Measurements from ENCODE around the gene ENTPD7.
"Not testable (repeated sequence)": the region's sequence is repeated elsewhere in the genome, so short reads cannot be mapped to it uniquely, and the experiment has no call there.

The ENTPD7 gene

GRCh38 chr10:99685597-99685967, 26.3 kb downstream of the ENTPD7 start:
- DNase-seq (ENCODE audit: low read depth in 2 of 2), result no peak

GRCh38 chr10:99689461-99689860, 30.2 kb downstream of the ENTPD7 start:
- DNase-seq (ENCODE audit: low read depth in 2 of 2), result no peak

GRCh38 chr10:99693933-99694583, 34.7 kb downstream of the ENTPD7 start:
- no peak for DNase-seq (ENCODE audit: low read depth in 2 of 2)

GRCh38 chr10:99695761-99696160, 36.5 kb downstream of the ENTPD7 start:
- no peak for DNase-seq (ENCODE audit: low read depth in 2 of 2)

GRCh38 chr10:99698504-99699080, 39.3 kb downstream of the ENTPD7 start:
- DNase-seq (ENCODE audit: low read depth in 2 of 2), result no peak

GRCh38 chr10:99700649-99701048, 41.3 kb downstream of the ENTPD7 start:
- DNase-seq (ENCODE audit: low read depth in 2 of 2), result no peak

- DNase-seq (ENCODE audit: low read depth in 2 of 2), result no peak
These were observed 49.2 kb downstream of the ENTPD7 start for GRCh38 chr10:99708428-99709012.

- DNase-seq (ENCODE audit: low read depth in 2 of 2), result no peak
These were observed 50.3 kb downstream of the ENTPD7 start for GRCh38 chr10:99709480-99710229.

GRCh38 chr10:99711129-99711719, 51.9 kb downstream of the ENTPD7 start:
- no peak for DNase-seq (ENCODE audit: low read depth in 2 of 2)

- DNase-seq (ENCODE audit: low read depth in 2 of 2), result no peak
These were observed 55.1 kb downstream of the ENTPD7 start for GRCh38 chr10:99714446-99714845.

- no peak for DNase-seq (ENCODE audit: low read depth in 2 of 2)
These were observed 61.1 kb downstream of the ENTPD7 start for GRCh38 chr10:99720387-99720786.

- no peak for DNase-seq (ENCODE audit: low read depth in 2 of 2)
These were observed 70.7 kb downstream of the ENTPD7 start for GRCh38 chr10:99730026-99730425.

GRCh38 chr10:99731306-99732032, 72.2 kb downstream of the ENTPD7 start:
- DNase-seq (ENCODE audit: low read depth in 2 of 2), result no peak

GRCh38 chr10:99732033-99732842, 72.9 kb downstream of the ENTPD7 start, which contains the start of the genes COX15 and CUTC:
Gene COX15 (minus strand): TSS chr10:99732127. CDS start chr10:99732049, 78 bp downstream.
Gene CUTC (plus strand): TSS chr10:99732234. CDS start chr10:99732349, 115 bp downstream.
- peak; percentile 91 to 92 for DNase-seq (ENCODE audit: low read depth in 2 of 2)

GRCh38 chr10:99733366-99733765, 74.1 kb downstream of the ENTPD7 start:
- DNase-seq (ENCODE audit: low read depth in 2 of 2), result no peak

- DNase-seq (ENCODE audit: low read depth in 2 of 2), result not testable (repeated sequence)
These were observed 74.8 kb downstream of the ENTPD7 start for GRCh38 chr10:99734111-99734510.

GRCh38 chr10:99740260-99740659, 81.0 kb downstream of the ENTPD7 start:
- no peak for DNase-seq (ENCODE audit: low read depth in 2 of 2)

GRCh38 chr10:99740933-99741559, 81.7 kb downstream of the ENTPD7 start:
- DNase-seq (ENCODE audit: low read depth in 2 of 2), result no peak

- DNase-seq (ENCODE audit: low read depth in 2 of 2), result no peak
These were observed 82.9 kb downstream of the ENTPD7 start for GRCh38 chr10:99742254-99742653.

GRCh38 chr10:99742701-99743100, 83.4 kb downstream of the ENTPD7 start:
- no peak for DNase-seq (ENCODE audit: low read depth in 2 of 2)

All from stimulated activated CD8-positive, alpha-beta memory T cell treated with anti-CD3 and anti-CD28 coated beads, Interleukin-7, amount 100 ng/mL, for 4 hours (primary cell).